Suprapubic skin (tissue), 4 donors: ENCODE measurements around the gene LYPLAL1.

Experiments used
- CTCF ChIP-seq, 2 donors: fragments of 200-600 bp in 1 of 2; fragments of 450-650 bp in 1 of 2; sonication (generic) in 1 of 2; IDR thresholded peaks; one replicate each; pipeline ENCODE4 v1.5.1; 2016 to 2019; ENCODE audit warnings: antibody characterized with exemption in 2 of 2, mild to moderate bottlenecking in 1 of 2, moderate library complexity in 1 of 2
- POLR2A ChIP-seq, 2 donors: fragments of 450-650 bp; IDR thresholded peaks; one replicate each; pipeline ENCODE4 v1.6.1; 2017; ENCODE audit warnings: antibody characterized with exemption in 2 of 2, mild to moderate bottlenecking in 2 of 2, moderate library complexity in 2 of 2
- POLR2AphosphoS5 ChIP-seq, 3 donors: sonication (generic); formaldehyde crosslinking; IDR thresholded peaks; one replicate each; pipeline ENCODE4 v1.6.1; 2017; ENCODE audit warnings: antibody characterized with exemption in 3 of 3

GRCh38 chr1:219235903-219236481 is 62.3 kb downstream of the LYPLAL1 start:
- TF ChIP-seq CTCF (IDR thresholded peaks at IDR 0.05): no peak
- no peak for TF ChIP-seq POLR2AphosphoS5 (IDR thresholded peaks at IDR 0.05)
- no peak for TF ChIP-seq POLR2A (IDR thresholded peaks at IDR 0.05)
